Measurements from ENCODE around the gene RNF167. TPM values are rescaled to one million over a fixed set of nuclear protein-coding genes. Genes with fewer than 3 reads are reported as not detected.

The RNF167 gene
- total RNA-seq, 6 donors from 2014 or later: 41.9 to 130 (median 72.9) TPM

- H3K4me3 ChIP-seq: no peak overlapping the region
- 65 to 85% methylated on average over 5 of the region's 5 CpGs for WGBS, 2 donors
- no peaks in the 10 kb centered on the region for H3K9me3 ChIP-seq
- no peak for ATAC-seq (ENCODE audit: low FRiP score in 2 of 2)
- no peak for DNase-seq
- peaks cover 14 to 34% (median 19%) of the 10 kb centered on the region in 4 donors for H3K4me1 ChIP-seq
- no peak overlapping the region for H3K27ac ChIP-seq
- H3K36me3 ChIP-seq: peaks cover 6 to 80% (median 58%) of the 10 kb centered on the region in 4 donors
- no peak for TF ChIP-seq POLR2AphosphoS5 (IDR thresholded peaks at IDR 0.05)
- no peak for TF ChIP-seq POLR2A (IDR thresholded peaks at IDR 0.05)
- no peak for TF ChIP-seq CTCF (IDR thresholded peaks at IDR 0.05)
- TF ChIP-seq EP300 (IDR thresholded peaks at IDR 0.05): no peak
- no peaks in the 10 kb centered on the region for H3K27me3 ChIP-seq
Observed at GRCh38 chr17:4982305-4982704, 42.2 kb downstream of the RNF167 start.

GRCh38 chr17:4986403-4986802 is 46.3 kb downstream of the RNF167 start:
- peaks cover 22 to 29% (median 22%) of the 10 kb centered on the region in 4 donors for H3K4me1 ChIP-seq
- WGBS, 2 donors: 29 to 32% methylated on average over 5 of the region's 5 CpGs
- peak overlapping the region; percentile 90 to 98 (median 96) for H3K4me3 ChIP-seq
- H3K36me3 ChIP-seq: peaks cover 0 to 41% (median 25%) of the 10 kb centered on the region in 4 donors
- H3K9me3 ChIP-seq: no peaks in the 10 kb centered on the region
- TF ChIP-seq POLR2AphosphoS5 (IDR thresholded peaks at IDR 0.05) (peak; percentile 37 to 42), EP300 (IDR thresholded peaks at IDR 0.05) (no peak)
- no peak for ATAC-seq (ENCODE audit: low FRiP score in 2 of 2)
- H3K27me3 ChIP-seq: no peaks in the 10 kb centered on the region
- peak overlapping the region; percentile 90 to 99 (median 95) for H3K27ac ChIP-seq
- DNase-seq: no peak

- Histone ChIP-seq H3K9me3 (no peaks in the 10 kb centered on the region), H3K4me1 (peaks cover 22 to 29% (median 22%) of the 10 kb centered on the region in 4 donors), H3K27me3 (no peaks in the 10 kb centered on the region), H3K36me3 (peaks cover 0 to 34% (median 19%) of the 10 kb centered on the region in 4 donors), H3K27ac (peak within 1 kb of the TSS; percentile 90 to 99 (median 95)), H3K4me3 (peak within 1 kb of the TSS; percentile 90 to 98 (median 96))
- TF ChIP-seq POLR2A (IDR thresholded peaks at IDR 0.05) (peak in 3 of 4 donors; percentile 58 to 84 (median 84)), EP300 (IDR thresholded peaks at IDR 0.05) (no peak), CTCF (IDR thresholded peaks at IDR 0.05) (peak; percentile 73 to 97 (median 92)), POLR2AphosphoS5 (IDR thresholded peaks at IDR 0.05) (peak; percentile 76 to 91)
- peak; percentile 93 to 97 for ATAC-seq (ENCODE audit: low FRiP score in 2 of 2)
- DNase-seq: peak; percentile 92 to 97
- 0 to 1% methylated on average over 1 to 54 of the region's 78 CpGs for WGBS, 2 donors
Observed at GRCh38 chr17:4986951-4987766, 47.1 kb downstream of the RNF167 start, which contains the start of gene CAMTA2. TSS of gene CAMTA2 (minus strand) at chr17:4987675. CDS start at chr17:4986222, 1,453 bp downstream.

- TF ChIP-seq POLR2AphosphoS5 (IDR thresholded peaks at IDR 0.05) (no peak), POLR2A (IDR thresholded peaks at IDR 0.05) (peak in 1 of 4 donors; percentile 20)
- no peaks in the 10 kb centered on the region for H3K9me3 ChIP-seq
- H3K4me1 ChIP-seq: peaks cover 22 to 29% (median 22%) of the 10 kb centered on the region in 4 donors
- peak overlapping the region; percentile 90 to 99 (median 95) for H3K27ac ChIP-seq
- 1 to 4% methylated on average over 18 to 26 of the region's 30 CpGs for WGBS, 2 donors
- peaks cover 0 to 26% (median 11%) of the 10 kb centered on the region in 4 donors for H3K36me3 ChIP-seq
- H3K27me3 ChIP-seq: no peaks in the 10 kb centered on the region
- ATAC-seq (ENCODE audit: low FRiP score in 2 of 2) (peak in 1 of 2 donors; percentile 1), DNase-seq (no peak)
- peak overlapping the region; percentile 90 to 98 (median 96) for H3K4me3 ChIP-seq
Observed at GRCh38 chr17:4987767-4988567, 47.9 kb downstream of the RNF167 start.

- Histone ChIP-seq H3K27ac (no peak overlapping the region), H3K4me1 (peaks cover 13 to 15% (median 14%) of the 10 kb centered on the region in 4 donors), H3K9me3 (no peaks in the 10 kb centered on the region), H3K36me3 (no peaks in the 10 kb centered on the region), H3K4me3 (no peak overlapping the region), H3K27me3 (no peaks in the 10 kb centered on the region)
- TF ChIP-seq POLR2A (IDR thresholded peaks at IDR 0.05) (no peak), EP300 (IDR thresholded peaks at IDR 0.05) (no peak), POLR2AphosphoS5 (IDR thresholded peaks at IDR 0.05) (no peak), CTCF (IDR thresholded peaks at IDR 0.05) (no peak)
- 89 to 97% methylated on average over 6 of the region's 6 CpGs for WGBS, 2 donors
- DNase-seq (no peak), ATAC-seq (ENCODE audit: low FRiP score in 2 of 2) (no peak)
Observed at GRCh38 chr17:4994081-4994595, 54.1 kb downstream of the RNF167 start.

Small RNA genes lying within 50 kb of the gene (small RNA-seq; reads per million reads assigned to genes)
- gene MIR6864 (0 to 0.06 (median 0) reads per million in 4 donors), gene MIR6865 (0 reads per million in 4 donors)

Other genes starting within 250 kb of the RNF167 start
- gene PELP1, start 236.1 kb upstream of the RNF167 start, total RNA-seq: 10 to 100 TPM; 14.6 to 67.1 (median 34.2) TPM
- 100 to 1,000 TPM in 5 of 6 donors, 10 to 100 TPM in 1; 67.3 to 336 (median 176) TPM for gene ARRB2, start 229.6 kb upstream of the RNF167 start, total RNA-seq
- gene MED11, start 208.8 kb upstream of the RNF167 start, total RNA-seq: 10 to 100 TPM; 18.4 to 33.4 (median 24.2) TPM
- gene ZMYND15, start 200.4 kb upstream of the RNF167 start, total RNA-seq: 10 to 100 TPM in 4 of 6 donors, 1 to 10 TPM in 2; 3.5 to 22.8 (median 11.9) TPM
- 100 to 1,000 TPM in 3 of 6 donors, 10 to 100 TPM in 3; 62.9 to 281 (median 122) TPM for gene CXCL16, start 200.3 kb upstream of the RNF167 start, total RNA-seq
- gene TM4SF5, start 168.4 kb upstream of the RNF167 start, total RNA-seq: not detected
- 10 to 100 TPM in 4 of 6 donors, 1 to 10 TPM in 1, not detected in 1; 3.1 to 28.8 (median 13.4) TPM for gene VMO1, start 153.9 kb upstream of the RNF167 start, total RNA-seq
- under 1 TPM in 2 of 6 donors, not detected in 4; 0.24 to 0.97 TPM for gene GLTPD2, start 151.3 kb upstream of the RNF167 start, total RNA-seq
- 100 to 1,000 TPM in 4 of 6 donors, 10 to 100 TPM in 2; 44.0 to 149 (median 110) TPM for gene PSMB6, start 144.1 kb upstream of the RNF167 start, total RNA-seq
- 10 to 100 TPM; 15.0 to 51.3 (median 37.6) TPM for gene PLD2, start 133.1 kb upstream of the RNF167 start, total RNA-seq
- gene MINK1, start 106.9 kb upstream of the RNF167 start, total RNA-seq: 100 to 1,000 TPM in 4 of 6 donors, 10 to 100 TPM in 2; 52.3 to 311 (median 136) TPM
- gene C17orf107, start 40.7 kb upstream of the RNF167 start, total RNA-seq: 1 to 10 TPM; 2.6 to 6.3 (median 3.4) TPM
- 1 to 10 TPM in 3 of 6 donors, under 1 TPM in 1, not detected in 2; 0.61 to 1.7 (median 1.2) TPM for gene CHRNE, start 37.2 kb upstream of the RNF167 start, total RNA-seq
- gene GP1BA, start 8.0 kb upstream of the RNF167 start, total RNA-seq: 1 to 10 TPM in 1 of 6 donors, under 1 TPM in 4, not detected in 1; 0.23 to 1.4 (median 0.59) TPM
- gene SLC25A11, start 222 bp upstream of the RNF167 start, total RNA-seq: 10 to 100 TPM; 37.5 to 69.2 (median 47.9) TPM
- 100 to 1,000 TPM; 403 to 814 (median 641) TPM for gene PFN1, start 8.3 kb downstream of the RNF167 start, total RNA-seq
- 10 to 100 TPM in 3 of 6 donors, 1 to 10 TPM in 3; 4.3 to 49.2 (median 10.6) TPM for gene ENO3, start 10.9 kb downstream of the RNF167 start, total RNA-seq
- gene SPAG7, start 27.5 kb downstream of the RNF167 start, total RNA-seq: 10 to 100 TPM; 48.2 to 66.4 (median 63.8) TPM
- 100 to 1,000 TPM in 2 of 6 donors, 10 to 100 TPM in 4; 27.1 to 162 (median 50.8) TPM for gene CAMTA2, start 47.4 kb downstream of the RNF167 start, total RNA-seq
- 10 to 100 TPM in 1 of 6 donors, 1 to 10 TPM in 5; 1.4 to 32.5 (median 3.1) TPM for gene INCA1, start 57.3 kb downstream of the RNF167 start, total RNA-seq
- 100 to 1,000 TPM; 130 to 270 (median 206) TPM for gene KIF1C, start 57.7 kb downstream of the RNF167 start, total RNA-seq
- 1 to 10 TPM in 2 of 6 donors, under 1 TPM in 4; 0.15 to 4.0 (median 0.82) TPM for gene SLC52A1, start 95.2 kb downstream of the RNF167 start, total RNA-seq
- 1 to 10 TPM in 5 of 6 donors, under 1 TPM in 1; 0.89 to 9.7 (median 5.3) TPM for gene ZFP3, start 138.2 kb downstream of the RNF167 start, total RNA-seq
- gene ZNF232, start 171.6 kb downstream of the RNF167 start, total RNA-seq: 10 to 100 TPM in 2 of 6 donors, 1 to 10 TPM in 4; 5.5 to 27.2 (median 9.4) TPM
- gene USP6, start 175.8 kb downstream of the RNF167 start, total RNA-seq: 1 to 10 TPM in 1 of 6 donors, under 1 TPM in 4, not detected in 1; 0.15 to 8.4 (median 0.29) TPM

Measured in upper lobe of left lung (tissue), 6 donors.